ENCODE data around the gene PSMG4. TPM values are rescaled to one million over a fixed set of nuclear protein-coding genes. Genes with fewer than 3 reads are reported as not detected.
A peak's percentile ranks its signal among the peaks of the same experiment; 100 is the strongest.

PSMG4 gene
- total and polyA plus RNA-seq, 2 donors (not counting 3 experiments of a cell fraction or from before 2014, with no cell fraction given) = 31.4 to 46.0 TPM

DNA sequence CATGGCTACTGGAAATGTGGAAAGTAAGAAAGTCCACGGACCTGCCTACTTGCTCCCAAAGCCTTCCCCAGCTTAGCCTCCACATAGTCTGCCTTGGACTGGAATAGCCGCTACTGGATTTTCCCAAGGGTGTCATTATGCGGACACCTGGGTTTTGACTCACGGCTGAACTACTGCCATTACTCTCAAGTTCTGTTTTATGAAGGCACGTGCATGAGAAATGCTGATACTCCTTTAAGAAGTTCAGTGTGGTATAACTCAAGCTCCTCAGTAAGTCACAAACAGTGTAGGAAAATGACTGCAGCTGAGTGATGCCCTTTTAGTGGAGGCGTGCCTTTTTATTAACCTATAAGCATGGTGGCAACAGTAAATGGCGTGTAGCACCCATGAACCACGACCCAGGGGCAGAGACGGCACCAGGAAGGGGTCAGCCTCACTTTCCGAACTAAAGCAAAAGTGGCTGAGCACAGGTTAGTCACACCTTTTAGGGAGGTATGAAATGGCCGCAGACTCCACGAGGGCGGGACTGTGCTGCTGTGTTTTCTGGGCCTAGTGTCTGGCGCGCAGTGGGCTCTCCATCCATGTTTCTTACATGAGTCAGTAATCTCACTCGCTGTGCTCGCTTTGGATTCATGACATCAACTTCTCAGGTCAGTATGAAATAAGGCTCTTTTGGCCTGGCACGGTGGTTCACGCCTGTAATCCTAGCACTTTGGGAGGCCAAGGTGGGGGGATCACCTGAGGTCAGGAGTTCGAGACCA, 23.9 kb downstream of the PSMG4 start:
- H3K9ac ChIP-seq (replicated peaks; ENCODE audit: extremely low read depth, insufficient read depth, low read length) = peak overlapping the region; percentile 78
- peaks cover 27% of the 10 kb centered on the region for H3K4me1 ChIP-seq (ENCODE audit: control insufficient read depth, extremely low read depth, insufficient read depth, low read length)
- no peaks in the 10 kb centered on the region for H3K79me2 ChIP-seq (ENCODE audit: control insufficient read depth, insufficient read depth, low read length)
- ChIA-PET CTCF (interaction anchor here (0.9 to 4.0 kb wide), 19 partner anchors 9 to 727 kb away, joined by 3 to 133 read pairs (median 7); partner anchors contain the start of gene FAM50B), POLR2A (interaction anchor here (1.4 to 1.9 kb wide), 2 partner anchors 42 to 629 kb away, joined by 4 to 10 read pairs; no protein-coding TSS in a partner anchor)
- intact Hi-C loops (cut with micrococcal nuclease) = loop anchor here (1.0 to 5.0 kb wide), 2 partner anchors 42 to 630 kb away; no protein-coding TSS in a partner anchor
- FAIRE-seq (no peak), DNase-seq (ENCODE audit: low read depth, low spot score) (no peak)
- H2AFZ ChIP-seq (ENCODE audit: low read depth, low read length) = peak overlapping the region; percentile 13
- dilution Hi-C loops (cut with MboI; ENCODE audit: extremely low pct_ligation_motif_present, low sequenced_read_pairs) = loop anchor here (25.0 kb wide), 1 partner anchor 705 kb away; no protein-coding TSS in a partner anchor
- no peaks in the 10 kb centered on the region for H3K9me3 ChIP-seq (replicated peaks; ENCODE audit: control insufficient read depth, insufficient read depth, low read length)
- BruUV-seq (replicated peaks) = TSS peak; percentile 56
- H3K4me3 ChIP-seq (replicated peaks in 1 of 3; ENCODE audit: insufficient read depth in 1 of 3, low read depth in 1 of 3, low read length in 3 of 3) = no peak overlapping the region
- no peaks in the 10 kb centered on the region for H3K9me1 ChIP-seq (replicated peaks; ENCODE audit: control insufficient read depth, extremely low read depth, insufficient read depth, low read length)
- H3K27ac ChIP-seq (ENCODE audit: insufficient read depth, low read depth, low read length) = peak overlapping the region; percentile 97
- H3K36me3 ChIP-seq (ENCODE audit: control insufficient read depth in 2 of 2, extremely low read depth in 1 of 2, insufficient read depth in 2 of 2, low read length in 2 of 2) = peaks cover 0 to 7% of the 10 kb centered on the region in 2 experiments
- no peaks in the 10 kb centered on the region for H3K27me3 ChIP-seq (ENCODE audit: control insufficient read depth in 2 of 2, insufficient read depth in 2 of 2, low read length in 2 of 2)
- peak overlapping the region; percentile 60 for H3K4me2 ChIP-seq (ENCODE audit: insufficient read depth, low read length)
- no peak for TF ChIP-seq GATA2 (IDR thresholded peaks at IDR 0.05; ENCODE audit: insufficient read depth, insufficient read length, low read depth, low read length)
- TF ChIP-seq MYC (IDR thresholded peaks at IDR 0.05; ENCODE audit: low read depth, low read length) = no peak
- no peak for TF ChIP-seq FOS (IDR thresholded peaks at IDR 0.05; ENCODE audit: borderline replicate concordance, insufficient read depth, low read length)
- no peak for TF ChIP-seq POLR2A (IDR thresholded peaks at IDR 0.05; ENCODE audit: low read depth, low read length)
- no peak for TF ChIP-seq POLR2AphosphoS5 (IDR thresholded peaks at IDR 0.05; ENCODE audit: insufficient read depth, low read depth, low read length)
- no peak for TF ChIP-seq MAX (IDR thresholded peaks at IDR 0.05; ENCODE audit: insufficient read depth, insufficient read length)
- no peak for TF ChIP-seq JUN (IDR thresholded peaks at IDR 0.05; ENCODE audit: borderline replicate concordance, insufficient read depth, insufficient read length, low read depth)
- TF ChIP-seq EZH2 (IDR thresholded peaks at IDR 0.05; ENCODE audit: borderline replicate concordance, low read depth, low read length, severe bottlenecking) = no peak
- TF ChIP-seq CTCF (IDR thresholded peaks at IDR 0.05; ENCODE audit: extremely low read depth in 1 of 2, insufficient read depth in 1 of 2, low read depth in 1 of 2, low read length in 2 of 2) = no peak
- no peaks in the 10 kb centered on the region for H4K20me1 ChIP-seq (replicated peaks; ENCODE audit: control insufficient read depth, extremely low read depth, insufficient read depth, low read length)
